ENCODE measurements around the gene OBP2A. TPM values are rescaled to one million over a fixed set of nuclear protein-coding genes. Genes with fewer than 3 reads are reported as not detected.
"Not testable (repeated sequence)": the region's sequence is repeated elsewhere in the genome, so short reads cannot be mapped to it uniquely, and the experiment has no call there.

The OBP2A gene
- total RNA-seq, 2 donors from 2014 or later = 19.7 TPM; not detected in 1

DNA sequence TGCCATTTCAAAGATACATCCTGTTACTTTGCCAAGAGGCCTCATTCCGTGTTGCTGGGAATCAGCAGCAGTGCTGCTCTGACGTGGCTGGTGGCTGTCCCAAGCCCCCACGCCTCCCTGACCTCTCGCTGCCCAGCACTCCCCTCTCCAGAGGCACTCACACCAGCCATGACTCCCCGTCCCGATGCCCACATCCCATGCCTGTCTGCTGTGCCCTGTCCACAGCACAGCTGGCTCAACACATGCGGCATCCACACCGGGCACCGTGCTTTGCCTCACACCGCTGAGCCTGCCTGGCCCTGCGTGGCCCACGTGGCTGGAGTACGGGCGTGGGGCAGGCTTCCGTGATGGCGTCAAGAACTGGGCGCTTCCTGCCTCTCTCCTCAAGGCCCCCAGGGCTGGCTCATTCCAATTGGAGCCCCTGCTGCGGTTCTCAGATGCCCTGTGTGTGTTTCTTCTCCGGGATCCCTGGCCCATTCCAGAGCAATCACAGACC, 32.5 kb upstream of the OBP2A start:
- Histone ChIP-seq H3K27ac (no peak overlapping the region), H3K36me3 (no peaks in the 10 kb centered on the region), H3K9me3 (no peaks in the 10 kb centered on the region), H3K27me3 (replicated peaks; ENCODE audit: insufficient read depth) (no peaks in the 10 kb centered on the region), H3K4me3 (no peak overlapping the region), H3K4me1 (replicated peaks) (no peaks in the 10 kb centered on the region)
- no peak for TF ChIP-seq POLR2AphosphoS5 (IDR thresholded peaks at IDR 0.05)
- TF ChIP-seq POLR2A (IDR thresholded peaks at IDR 0.05) = no peak
- TF ChIP-seq, protein P1, sequence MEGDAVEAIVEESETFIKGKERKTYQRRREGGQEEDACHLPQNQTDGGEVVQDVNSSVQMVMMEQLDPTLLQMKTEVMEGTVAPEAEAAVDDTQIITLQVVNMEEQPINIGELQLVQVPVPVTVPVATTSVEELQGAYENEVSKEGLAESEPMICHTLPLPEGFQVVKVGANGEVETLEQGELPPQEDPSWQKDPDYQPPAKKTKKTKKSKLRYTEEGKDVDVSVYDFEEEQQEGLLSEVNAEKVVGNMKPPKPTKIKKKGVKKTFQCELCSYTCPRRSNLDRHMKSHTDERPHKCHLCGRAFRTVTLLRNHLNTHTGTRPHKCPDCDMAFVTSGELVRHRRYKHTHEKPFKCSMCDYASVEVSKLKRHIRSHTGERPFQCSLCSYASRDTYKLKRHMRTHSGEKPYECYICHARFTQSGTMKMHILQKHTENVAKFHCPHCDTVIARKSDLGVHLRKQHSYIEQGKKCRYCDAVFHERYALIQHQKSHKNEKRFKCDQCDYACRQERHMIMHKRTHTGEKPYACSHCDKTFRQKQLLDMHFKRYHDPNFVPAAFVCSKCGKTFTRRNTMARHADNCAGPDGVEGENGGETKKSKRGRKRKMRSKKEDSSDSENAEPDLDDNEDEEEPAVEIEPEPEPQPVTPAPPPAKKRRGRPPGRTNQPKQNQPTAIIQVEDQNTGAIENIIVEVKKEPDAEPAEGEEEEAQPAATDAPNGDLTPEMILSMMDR (IDR thresholded peaks at IDR 0.05) = no peak
- no peak for DNase-seq (ENCODE audit: low spot score)
- WGBS = 87% methylated on average over 19 of the region's 19 CpGs
- intact Hi-C loops (cut with DNase I) = no loop called here

DNA sequence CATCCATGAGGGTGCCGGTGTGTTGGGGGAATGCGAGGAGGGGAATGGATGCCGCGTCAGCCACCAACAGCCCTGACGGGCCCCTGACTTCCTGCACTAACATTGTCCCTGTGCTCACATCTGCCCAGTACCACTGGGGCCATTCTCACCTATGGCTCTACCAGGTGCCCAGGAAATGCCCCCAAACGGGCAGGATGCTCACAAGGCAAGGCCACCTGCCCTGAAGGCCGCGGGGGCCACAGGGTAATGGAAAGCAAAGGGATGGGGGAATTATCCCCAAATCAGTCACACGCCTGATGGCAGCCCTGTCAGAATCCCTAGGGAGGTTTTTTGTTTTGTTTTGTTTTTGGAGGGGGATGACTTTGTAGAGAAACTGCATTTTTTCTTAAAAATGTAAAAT, 32.0 kb upstream of the OBP2A start:
- H3K4me1 ChIP-seq (replicated peaks); H3K9me3 ChIP-seq; H3K36me3 ChIP-seq; H3K4me3 ChIP-seq; intact Hi-C loops (cut with DNase I); H3K27ac ChIP-seq; DNase-seq (ENCODE audit: low spot score); H3K27me3 ChIP-seq (replicated peaks; ENCODE audit: insufficient read depth): not testable (repeated sequence)
- 86% methylated on average over 9 of the region's 9 CpGs for WGBS

DNA sequence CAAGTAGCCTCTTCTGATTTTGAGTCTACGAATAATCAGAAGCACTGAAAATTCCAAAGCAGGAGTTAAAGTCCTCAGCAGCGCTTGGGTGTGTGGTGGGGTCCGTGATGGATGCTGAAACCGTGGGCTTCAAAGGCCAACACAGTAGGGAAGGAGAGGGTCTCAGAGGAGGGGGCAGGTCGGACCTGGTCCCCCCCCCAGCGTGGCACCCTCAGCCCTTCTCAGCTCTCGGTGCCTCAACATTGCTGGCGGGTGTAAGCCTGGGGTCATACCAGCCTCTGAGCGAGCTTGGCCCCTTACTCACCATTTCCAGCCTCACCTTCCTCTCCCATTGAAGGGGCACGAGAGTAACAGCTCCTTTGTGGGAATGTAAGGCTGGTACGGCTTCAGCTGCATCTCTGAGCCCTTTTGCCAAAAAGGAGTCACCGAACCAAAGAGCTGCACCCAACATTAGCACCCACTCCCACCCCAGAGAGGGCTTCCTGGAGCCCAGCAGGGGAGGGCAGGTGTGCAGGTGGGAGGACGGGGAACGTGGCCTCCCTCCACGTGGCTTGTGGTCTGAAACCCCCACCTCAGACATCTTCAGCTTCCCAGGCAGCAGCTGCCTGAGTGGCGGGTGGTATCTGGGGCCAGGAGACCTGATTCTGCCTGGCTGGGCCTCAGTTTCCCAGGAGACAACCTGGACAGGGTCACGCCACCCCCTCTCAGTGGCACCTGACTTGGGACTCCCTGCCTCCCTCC, 31.4 kb upstream of the OBP2A start:
- no peaks in the 10 kb centered on the region for H3K4me1 ChIP-seq (replicated peaks)
- TF ChIP-seq, protein P1 (IDR thresholded peaks at IDR 0.05) = no peak
- no peak for TF ChIP-seq POLR2AphosphoS5 (IDR thresholded peaks at IDR 0.05)
- no peak for TF ChIP-seq POLR2A (IDR thresholded peaks at IDR 0.05)
- WGBS = 86% methylated on average over 17 of the region's 17 CpGs
- no peak for DNase-seq (ENCODE audit: low spot score)
- H3K36me3 ChIP-seq = no peaks in the 10 kb centered on the region
- no peaks in the 10 kb centered on the region for H3K9me3 ChIP-seq
- no peak overlapping the region for H3K4me3 ChIP-seq
- no peaks in the 10 kb centered on the region for H3K27me3 ChIP-seq (replicated peaks; ENCODE audit: insufficient read depth)
- no peak overlapping the region for H3K27ac ChIP-seq
- intact Hi-C loops (cut with DNase I) = no loop called here

DNA sequence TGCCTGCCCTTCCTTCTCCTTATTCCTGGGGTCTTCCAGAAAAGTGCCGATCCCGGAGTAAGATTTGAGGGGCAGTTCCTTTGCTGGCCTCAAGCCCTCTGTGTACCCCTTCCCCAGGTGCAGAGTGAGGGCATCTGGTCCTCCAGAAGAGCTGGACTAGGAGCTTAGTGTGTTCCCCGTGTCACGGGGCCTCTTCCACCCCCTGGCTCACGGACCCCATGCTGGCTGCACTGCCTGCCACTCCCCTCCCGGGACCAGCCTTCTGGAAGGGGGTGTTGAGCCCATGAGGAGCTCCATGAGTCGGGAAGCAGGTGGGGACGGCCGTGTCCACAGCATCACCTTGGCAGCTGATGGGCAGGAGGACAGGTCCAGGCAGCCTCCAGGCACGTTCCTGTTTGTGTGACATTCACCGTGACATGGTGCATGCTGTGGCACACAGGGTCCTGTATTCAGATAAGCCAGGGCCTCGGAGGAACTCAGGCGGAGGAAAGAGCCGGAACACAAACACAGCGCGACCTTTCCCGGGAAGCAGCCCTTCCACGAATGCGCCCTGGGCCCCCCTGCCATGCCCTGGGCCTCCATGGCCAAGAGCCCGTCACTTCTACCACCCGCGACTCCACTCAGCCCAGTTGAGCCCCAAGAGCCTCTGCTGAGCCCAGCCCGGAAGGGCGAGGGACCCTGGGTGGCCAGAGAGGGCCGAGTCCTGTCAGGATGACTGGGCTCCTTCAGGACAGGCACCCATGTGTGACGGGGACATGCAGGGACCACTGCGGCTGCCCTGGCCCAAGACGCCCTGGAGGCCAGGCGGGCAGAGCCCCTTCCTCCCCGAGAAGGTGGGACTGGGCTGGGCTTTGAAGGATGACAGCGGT, 30.6 kb upstream of the OBP2A start:
- Histone ChIP-seq H3K4me3 (no peak overlapping the region), H3K36me3 (no peaks in the 10 kb centered on the region), H3K4me1 (replicated peaks) (no peaks in the 10 kb centered on the region), H3K9me3 (no peaks in the 10 kb centered on the region), H3K27me3 (replicated peaks; ENCODE audit: insufficient read depth) (no peaks in the 10 kb centered on the region), H3K27ac (no peak overlapping the region)
- DNase-seq (ENCODE audit: low spot score) = no peak
- TF ChIP-seq, protein P1 (IDR thresholded peaks at IDR 0.05) = no peak
- TF ChIP-seq POLR2AphosphoS5 (IDR thresholded peaks at IDR 0.05) (no peak), POLR2A (IDR thresholded peaks at IDR 0.05) (no peak)
- WGBS = 81% methylated on average over 23 of the region's 31 CpGs
- intact Hi-C loops (cut with DNase I) = no loop called here

DNA sequence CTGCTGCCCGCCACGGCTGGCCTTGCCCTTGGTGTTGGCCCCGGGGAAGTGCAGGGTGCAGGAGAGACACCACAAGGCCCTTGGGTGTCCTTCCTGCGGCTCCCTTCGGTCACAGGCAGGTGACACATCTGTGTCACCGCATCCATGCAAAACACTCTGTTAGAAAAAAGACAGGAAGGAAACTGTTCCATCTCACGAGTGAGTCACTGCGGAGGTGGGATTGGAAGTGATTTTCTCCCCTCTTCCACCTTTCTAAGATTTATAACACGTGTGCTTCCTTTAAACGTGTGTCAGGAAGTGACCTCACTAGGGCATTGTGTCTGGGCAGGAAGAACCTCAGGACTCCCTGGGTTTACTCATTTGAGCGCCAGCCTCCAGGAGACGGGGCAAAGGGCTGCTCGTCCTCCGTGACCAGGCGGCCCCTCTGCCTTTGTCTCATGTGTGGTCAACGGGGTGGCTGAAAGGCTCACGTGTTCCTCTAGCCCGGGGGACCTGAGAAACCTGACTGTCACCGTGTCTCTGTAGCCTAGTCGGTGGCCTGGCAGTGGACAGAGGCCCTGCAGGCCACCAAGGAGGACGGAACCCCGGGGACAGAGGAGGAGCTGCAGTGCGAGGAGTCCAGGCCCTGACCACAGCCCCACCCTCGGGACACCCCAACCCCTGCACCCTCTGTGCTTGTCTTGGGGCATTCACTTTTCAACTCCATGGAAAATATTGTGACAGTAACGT, 29.6 kb upstream of the OBP2A start:
- no peaks in the 10 kb centered on the region for H3K36me3 ChIP-seq
- WGBS = 71% methylated on average over 25 of the region's 25 CpGs
- TF ChIP-seq POLR2A (IDR thresholded peaks at IDR 0.05) = no peak
- no peak for TF ChIP-seq POLR2AphosphoS5 (IDR thresholded peaks at IDR 0.05)
- TF ChIP-seq, protein P1 (IDR thresholded peaks at IDR 0.05) = no peak
- no peaks in the 10 kb centered on the region for H3K9me3 ChIP-seq
- no peak for DNase-seq (ENCODE audit: low spot score)
- no peaks in the 10 kb centered on the region for H3K27me3 ChIP-seq (replicated peaks; ENCODE audit: insufficient read depth)
- H3K4me3 ChIP-seq = no peak overlapping the region
- no peaks in the 10 kb centered on the region for H3K4me1 ChIP-seq (replicated peaks)
- intact Hi-C loops (cut with DNase I) = no loop called here
- no peak overlapping the region for H3K27ac ChIP-seq
